Right lobe of liver (tissue), 4 donors: Measurements from ENCODE around the gene NAA30.

Experiments used
- POLR2A ChIP-seq: fragments of 450-650 bp; IDR thresholded peaks from one replicate; pipeline ENCODE4 v1.6.1; 2017; ENCODE audit warnings: antibody characterized with exemption, mild to moderate bottlenecking
- TF ChIP-seq, protein P1 (sequence below), 4 donors: fragments of 200-600 bp in 3 of 4; fragments of 450-650 bp in 1 of 4; IDR thresholded peaks; one replicate each; pipeline versions ENCODE4 v1.5.1 to v1.8.0; 2016 to 2022; ENCODE audit warnings: antibody characterized with exemption in 4 of 4, mild to moderate bottlenecking in 2 of 4
- donor health status: DM: no; HTN: no; CAD: no.
- donor health status: DM: no; HTN: no; CAD: no.
- donor health status: DM: no; HTN: yes; CAD: no.

DNA sequence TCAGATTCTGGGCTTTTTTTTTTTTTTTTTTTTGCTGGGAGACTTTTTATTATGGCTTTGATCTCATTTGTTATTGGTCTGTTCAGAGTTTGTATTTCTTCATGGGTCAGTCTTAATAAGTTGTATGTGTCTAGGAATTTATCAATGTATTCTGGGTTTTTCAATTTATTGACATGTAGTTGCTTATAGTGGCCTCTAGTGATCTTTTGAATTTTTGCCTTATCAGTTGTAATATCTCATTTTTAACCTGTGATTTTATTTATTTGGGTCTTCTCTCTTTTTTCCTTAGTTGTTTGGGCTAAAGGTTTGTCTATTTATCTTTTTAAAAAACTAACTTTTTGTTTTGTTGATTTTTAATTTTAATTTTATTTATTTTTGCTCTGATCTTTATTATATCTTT is 45.5 kb downstream of the NAA30 start:
- TF ChIP-seq, protein P1, sequence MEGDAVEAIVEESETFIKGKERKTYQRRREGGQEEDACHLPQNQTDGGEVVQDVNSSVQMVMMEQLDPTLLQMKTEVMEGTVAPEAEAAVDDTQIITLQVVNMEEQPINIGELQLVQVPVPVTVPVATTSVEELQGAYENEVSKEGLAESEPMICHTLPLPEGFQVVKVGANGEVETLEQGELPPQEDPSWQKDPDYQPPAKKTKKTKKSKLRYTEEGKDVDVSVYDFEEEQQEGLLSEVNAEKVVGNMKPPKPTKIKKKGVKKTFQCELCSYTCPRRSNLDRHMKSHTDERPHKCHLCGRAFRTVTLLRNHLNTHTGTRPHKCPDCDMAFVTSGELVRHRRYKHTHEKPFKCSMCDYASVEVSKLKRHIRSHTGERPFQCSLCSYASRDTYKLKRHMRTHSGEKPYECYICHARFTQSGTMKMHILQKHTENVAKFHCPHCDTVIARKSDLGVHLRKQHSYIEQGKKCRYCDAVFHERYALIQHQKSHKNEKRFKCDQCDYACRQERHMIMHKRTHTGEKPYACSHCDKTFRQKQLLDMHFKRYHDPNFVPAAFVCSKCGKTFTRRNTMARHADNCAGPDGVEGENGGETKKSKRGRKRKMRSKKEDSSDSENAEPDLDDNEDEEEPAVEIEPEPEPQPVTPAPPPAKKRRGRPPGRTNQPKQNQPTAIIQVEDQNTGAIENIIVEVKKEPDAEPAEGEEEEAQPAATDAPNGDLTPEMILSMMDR (IDR thresholded peaks at IDR 0.05): peak in 1 of 4 donors; percentile 10
- TF ChIP-seq POLR2A: no peak
